ENCODE measurements around the gene SPRY1. TPM values are rescaled to one million over a fixed set of nuclear protein-coding genes. Genes with fewer than 3 reads are reported as not detected.

SPRY1 gene
- total and polyA plus RNA-seq, 5 experiments from 2014 or later, result 6.9 to 11.0 (median 9.0) TPM

DNA sequence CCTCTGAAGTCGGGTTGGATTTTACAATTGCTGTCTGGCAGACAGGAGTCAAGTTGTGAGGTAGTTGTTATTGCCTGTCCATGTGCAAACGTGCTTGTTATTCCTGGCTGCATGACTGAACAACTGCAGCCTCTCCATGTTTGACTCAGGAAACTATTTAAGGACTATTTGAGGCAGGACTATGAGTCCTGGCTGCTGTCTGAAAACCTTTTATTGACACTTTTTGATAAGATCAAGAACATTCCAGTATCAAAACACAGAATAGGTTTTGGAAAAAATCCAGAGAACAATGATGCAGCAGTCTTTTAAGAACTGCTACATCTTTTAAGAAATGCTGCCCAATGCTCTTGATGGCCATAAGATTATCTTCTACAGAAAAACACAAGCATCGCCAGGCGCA, 10.0 kb upstream of the SPRY1 start:
- Mint-ChIP-seq H3K36me3 (no peaks in the 10 kb centered on the region), H3K9me3 (no peaks in the 10 kb centered on the region), H3K27ac (no peak overlapping the region), H3K4me1 (no peaks in the 10 kb centered on the region), H3K4me3 (no peak overlapping the region), H3K27me3 (peaks cover 0 to 3% (median 0%) of the 10 kb centered on the region in 5 donors)
- DNase-seq, result no peak
- ATAC-seq, result no peak
- POLR2A ChIA-PET, result interaction anchor here (0.7 kb wide), 1 partner anchor 236 kb away, joined by 3 read pairs; no protein-coding TSS in a partner anchor

DNA sequence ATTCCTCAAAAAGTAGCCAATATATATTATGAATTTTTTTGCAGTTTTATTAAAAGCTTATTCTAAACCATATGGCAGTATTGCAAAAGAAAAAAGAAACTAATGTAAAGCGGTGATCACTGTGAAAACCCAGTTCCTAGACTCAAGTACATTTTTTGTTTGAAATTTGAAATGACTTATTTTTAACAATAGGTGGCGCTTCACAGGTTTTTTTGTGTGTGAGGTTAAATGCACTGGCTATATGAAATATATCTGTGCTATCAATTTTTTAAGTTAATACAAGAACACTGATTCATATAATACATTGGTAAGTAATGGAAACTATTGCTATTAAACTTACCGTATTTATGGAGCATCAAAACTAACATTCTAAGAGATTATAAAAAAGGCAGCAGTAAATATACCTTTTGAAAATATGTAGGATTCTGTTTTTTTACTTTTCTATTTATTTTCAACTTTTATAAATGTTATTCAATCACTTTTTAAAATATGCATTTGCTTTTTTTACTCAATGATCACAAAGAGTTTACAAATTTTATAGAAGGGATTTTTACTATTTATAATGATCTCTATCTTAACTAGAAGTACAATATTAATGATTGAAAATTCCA, 5.6 kb upstream of the SPRY1 start:
- Mint-ChIP-seq H3K4me3 (no peak overlapping the region), H3K27ac (no peak overlapping the region), H3K4me1 (no peaks in the 10 kb centered on the region), H3K27me3 (peaks cover 0 to 3% (median 0%) of the 10 kb centered on the region in 5 donors), H3K36me3 (no peaks in the 10 kb centered on the region), H3K9me3 (no peaks in the 10 kb centered on the region)
- POLR2A ChIA-PET, result no interaction called here
- peak in 1 of 2 donors; percentile 46 for ATAC-seq
- DNase-seq, result peak in 3 of 10 donors; percentile 33 to 37 (median 34)

DNA sequence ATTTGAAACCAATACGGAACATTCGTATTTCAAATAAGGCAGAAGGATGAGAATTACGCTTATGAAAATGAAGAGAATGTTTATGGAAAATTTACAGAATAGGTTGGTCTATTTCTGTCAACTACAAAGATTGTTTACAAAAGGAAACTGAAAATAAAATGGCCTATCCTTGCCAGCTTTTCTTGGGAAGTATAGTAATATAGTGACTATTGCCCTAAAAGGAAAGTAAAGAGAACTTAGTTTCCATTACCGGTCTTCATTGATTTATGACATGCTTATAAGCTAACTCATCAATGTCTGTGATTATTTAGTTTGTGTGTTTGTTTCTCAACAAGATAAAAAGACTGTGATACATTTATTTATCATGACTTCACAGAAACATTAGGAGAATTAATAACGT, 2.9 kb upstream of the SPRY1 start:
- H3K27me3 Mint-ChIP-seq, result peaks cover 0 to 3% (median 0%) of the 10 kb centered on the region in 5 donors
- H3K27ac Mint-ChIP-seq, result peak overlapping the region in 1 of 10 donors; percentile 26
- ATAC-seq (no peak), DNase-seq (no peak)
- H3K9me3 Mint-ChIP-seq, result no peaks in the 10 kb centered on the region
- POLR2A ChIA-PET, result no interaction called here
- H3K4me1 Mint-ChIP-seq, result peaks cover 7 to 10% (median 8%) of the 10 kb centered on the region in 4 donors
- H3K4me3 Mint-ChIP-seq, result no peak overlapping the region
- H3K36me3 Mint-ChIP-seq, result no peaks in the 10 kb centered on the region

DNA sequence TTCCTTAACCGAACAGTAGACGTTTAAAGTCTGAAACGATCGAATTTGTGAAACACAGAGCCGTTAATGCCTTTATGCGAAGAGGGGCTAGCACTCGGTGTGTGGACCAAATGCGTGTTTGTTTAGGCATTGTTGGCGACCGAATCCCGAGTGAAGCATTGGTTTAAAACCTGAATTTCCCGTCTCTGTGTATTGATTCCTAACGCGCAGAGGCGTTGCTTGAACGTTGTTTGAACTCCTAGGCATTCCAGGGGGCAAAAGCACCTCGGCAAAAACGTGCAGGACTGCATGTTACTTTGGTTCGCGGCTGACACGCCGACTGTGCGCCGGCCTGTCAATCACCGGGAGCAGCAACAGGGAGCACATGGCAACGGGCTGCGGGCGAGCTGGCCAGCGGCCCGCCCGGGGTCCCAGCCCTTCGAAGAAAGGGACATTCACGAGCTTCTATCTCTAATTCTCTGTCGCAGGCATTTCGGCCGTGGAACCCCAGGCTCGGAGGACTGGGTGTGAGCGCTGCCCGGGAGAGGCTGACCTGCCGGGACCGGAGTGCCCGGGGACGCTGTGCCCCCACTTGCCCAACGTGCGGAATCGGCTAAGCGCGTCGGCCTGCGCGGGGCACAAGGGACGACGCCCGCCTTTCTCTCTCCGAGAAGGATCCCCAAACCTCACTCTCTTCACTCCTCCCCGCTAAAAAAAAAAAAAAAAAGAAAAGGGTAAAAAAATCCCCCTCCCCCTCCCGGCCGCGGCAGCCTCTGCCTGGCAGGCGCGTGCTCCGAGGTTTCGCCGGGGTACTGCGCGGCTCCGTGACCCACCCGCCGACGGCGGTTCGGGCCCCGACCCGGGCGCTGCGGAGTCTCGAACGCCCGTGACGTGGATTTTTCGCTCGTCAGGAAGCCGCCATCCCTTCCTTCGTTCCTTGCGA, 810 bp downstream of the SPRY1 start:
- H3K27me3 Mint-ChIP-seq, result peaks cover 0 to 2% (median 0%) of the 10 kb centered on the region in 5 donors
- ATAC-seq, result peak; percentile 24 to 32
- H3K4me3 Mint-ChIP-seq, result peak overlapping the region; percentile 80 to 96 (median 92)

DNA sequence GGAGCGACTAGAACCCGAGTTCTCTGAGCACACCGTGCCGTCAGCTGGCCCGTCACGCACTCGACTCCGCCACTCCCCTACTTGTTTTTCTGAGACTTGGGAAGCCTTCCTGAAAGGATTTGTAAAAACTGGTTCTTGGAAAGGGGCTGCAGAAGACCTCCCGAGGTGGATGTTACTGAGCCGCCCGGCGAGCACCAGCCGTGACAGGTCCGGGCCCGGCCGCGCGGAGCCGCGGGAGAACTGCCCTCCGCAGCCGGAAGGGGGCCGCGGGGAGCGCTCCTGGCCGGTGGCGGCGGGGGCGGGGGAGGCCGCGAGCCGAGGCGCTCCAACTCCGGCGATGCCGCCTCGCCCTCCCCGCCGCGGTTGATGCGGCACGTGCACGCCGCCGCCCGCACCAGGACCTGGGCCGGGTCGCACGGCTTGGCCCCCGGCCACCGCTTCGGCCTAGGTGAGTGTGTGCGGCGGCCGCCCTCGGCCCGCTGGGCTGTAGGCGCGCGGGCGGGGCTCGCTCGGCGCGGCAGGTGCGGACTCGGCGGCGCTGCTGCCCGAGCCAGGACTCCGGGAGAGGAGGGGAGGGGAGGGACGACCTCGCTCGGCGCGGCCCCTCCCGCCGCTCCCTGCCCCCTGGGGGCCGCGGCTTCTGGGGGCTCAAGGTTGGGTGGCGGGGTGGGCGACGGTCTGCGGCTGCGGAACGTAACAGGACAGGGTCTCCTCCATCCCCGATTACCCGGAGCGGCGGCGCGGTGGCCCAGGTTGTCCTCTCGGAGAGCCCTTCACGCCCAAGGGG, 1.7 kb downstream of the SPRY1 start:
- H3K4me1 Mint-ChIP-seq, result peaks cover 11 to 28% (median 24%) of the 10 kb centered on the region in 4 donors
- POLR2A ChIA-PET, result interaction anchor here (0.6 to 1.0 kb wide), 5 partner anchors 16 to 218 kb away, joined by 3 to 4 read pairs (median 3); no protein-coding TSS in a partner anchor
- DNase-seq, result peak; percentile 31 to 70 (median 62)
- peaks cover 0 to 13% (median 10%) of the 10 kb centered on the region in 3 donors for H3K36me3 Mint-ChIP-seq
- peaks cover 0 to 2% (median 0%) of the 10 kb centered on the region in 5 donors for H3K27me3 Mint-ChIP-seq
- no peaks in the 10 kb centered on the region for H3K9me3 Mint-ChIP-seq
- ATAC-seq, result peak; percentile 59 to 67
- peak overlapping the region; percentile 66 to 93 (median 86) for H3K27ac Mint-ChIP-seq
- peak overlapping the region; percentile 80 to 96 (median 94) for H3K4me3 Mint-ChIP-seq

More for the DNA sequence above, 810 bp downstream of the SPRY1 start:
- peak; percentile 26 to 70 (median 44) for DNase-seq
- Mint-ChIP-seq H3K27ac (peak overlapping the region; percentile 72 to 95 (median 88)), H3K36me3 (peaks cover 0 to 7% (median 5%) of the 10 kb centered on the region in 3 donors), H3K4me1 (peaks cover 11 to 28% (median 24%) of the 10 kb centered on the region in 4 donors), H3K9me3 (no peaks in the 10 kb centered on the region)
- POLR2A ChIA-PET, result interaction anchor here (0.6 to 1.0 kb wide), 5 partner anchors 17 to 203 kb away, joined by 3 to 4 read pairs (median 3); no protein-coding TSS in a partner anchor

DNA sequence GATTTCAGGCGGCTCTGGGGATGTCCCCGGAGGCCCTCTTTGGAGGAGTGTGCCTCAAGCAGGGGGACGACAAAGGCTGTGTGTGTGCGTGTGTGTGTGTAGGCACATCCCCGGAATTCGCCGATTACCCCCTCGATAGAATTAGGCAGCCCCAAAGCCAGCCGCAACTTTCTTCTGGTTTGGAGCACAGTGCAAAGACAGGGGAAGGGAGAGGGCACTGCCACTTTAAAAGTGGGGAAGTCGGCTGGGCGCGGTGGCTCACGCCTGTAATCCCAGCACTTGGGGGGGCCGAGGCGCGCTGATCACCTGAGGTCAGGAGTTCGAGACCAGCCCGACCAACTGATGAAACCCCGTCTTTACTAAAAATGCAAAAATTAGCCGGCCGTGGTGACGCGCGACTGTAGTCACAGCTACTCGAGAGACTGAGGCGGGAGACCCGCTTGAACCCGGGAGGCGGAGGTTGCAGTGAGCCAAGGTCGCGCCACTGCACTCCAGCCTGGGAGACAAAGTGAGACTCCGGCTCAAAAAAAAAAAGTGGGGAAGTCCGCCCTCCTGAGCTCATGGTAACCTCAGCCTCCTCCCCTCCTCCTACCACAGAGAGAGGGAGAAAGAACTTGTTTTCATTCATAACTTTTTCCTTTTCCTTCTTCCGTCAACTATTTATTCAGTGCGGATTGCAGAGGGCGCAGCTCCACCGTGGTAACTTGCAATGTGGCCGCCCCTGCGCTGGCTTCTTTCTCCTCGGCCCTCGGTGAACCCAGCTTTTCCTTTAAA, 2.4 kb downstream of the SPRY1 start:
- Mint-ChIP-seq H3K27ac (peak overlapping the region; percentile 53 to 91 (median 85)), H3K36me3 (peaks cover 0 to 13% (median 12%) of the 10 kb centered on the region in 3 donors), H3K4me3 (peak overlapping the region; percentile 80 to 95 (median 92)), H3K9me3 (no peaks in the 10 kb centered on the region), H3K4me1 (peaks cover 11 to 28% (median 24%) of the 10 kb centered on the region in 4 donors), H3K27me3 (peaks cover 0 to 2% (median 0%) of the 10 kb centered on the region in 5 donors)
- peak; percentile 35 to 64 for ATAC-seq
- POLR2A ChIA-PET, result interaction anchor here (0.6 kb wide), 1 partner anchor 217 kb away, joined by 3 read pairs; no protein-coding TSS in a partner anchor
- DNase-seq, result peak; percentile 24 to 70 (median 46)

DNA sequence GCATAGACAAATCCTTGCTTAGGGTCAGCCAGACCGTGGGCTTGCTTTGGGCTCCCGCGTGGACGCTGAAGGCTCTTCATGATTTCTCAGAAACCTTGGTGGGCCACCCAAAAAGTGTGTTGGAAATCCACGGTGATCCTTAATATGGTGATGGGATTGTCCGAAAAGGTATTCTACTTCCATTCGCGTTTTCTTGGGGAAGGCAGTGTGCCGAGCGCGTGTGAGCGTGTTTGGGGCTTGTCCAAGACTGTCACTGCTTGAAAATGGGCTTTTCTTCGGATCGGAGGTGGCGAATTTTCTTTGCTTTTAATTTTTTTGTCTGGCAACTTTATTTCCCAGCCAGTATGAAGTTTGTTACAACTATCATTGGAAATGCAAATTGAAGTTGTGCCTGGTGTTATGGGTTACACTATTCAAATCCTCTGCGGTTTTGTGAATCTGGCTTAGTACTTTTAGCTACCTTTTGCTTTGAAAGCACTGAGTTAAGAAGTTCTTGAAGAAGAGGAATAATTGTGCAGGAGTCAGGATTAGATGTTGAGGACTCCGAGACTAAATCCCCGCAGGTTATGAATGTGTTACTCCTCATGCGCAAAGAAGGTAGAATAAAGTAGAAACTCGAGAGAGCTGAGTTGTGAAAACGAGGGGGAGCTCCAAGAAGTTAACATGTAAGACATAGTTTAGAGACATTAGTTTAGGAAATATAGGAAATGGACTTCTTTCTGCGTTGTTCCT, 3.2 kb downstream of the SPRY1 start:
- DNase-seq (peak in 2 of 10 donors; percentile 8 to 18), ATAC-seq (no peak)
- Mint-ChIP-seq H3K27ac (peak overlapping the region; percentile 53 to 91 (median 85)), H3K4me3 (peak overlapping the region; percentile 80 to 95 (median 92)), H3K36me3 (peaks cover 0 to 13% (median 12%) of the 10 kb centered on the region in 3 donors), H3K9me3 (no peaks in the 10 kb centered on the region), H3K4me1 (peaks cover 11 to 28% (median 24%) of the 10 kb centered on the region in 4 donors), H3K27me3 (peaks cover 0 to 2% (median 0%) of the 10 kb centered on the region in 5 donors)
- POLR2A ChIA-PET, result no interaction called here

DNA sequence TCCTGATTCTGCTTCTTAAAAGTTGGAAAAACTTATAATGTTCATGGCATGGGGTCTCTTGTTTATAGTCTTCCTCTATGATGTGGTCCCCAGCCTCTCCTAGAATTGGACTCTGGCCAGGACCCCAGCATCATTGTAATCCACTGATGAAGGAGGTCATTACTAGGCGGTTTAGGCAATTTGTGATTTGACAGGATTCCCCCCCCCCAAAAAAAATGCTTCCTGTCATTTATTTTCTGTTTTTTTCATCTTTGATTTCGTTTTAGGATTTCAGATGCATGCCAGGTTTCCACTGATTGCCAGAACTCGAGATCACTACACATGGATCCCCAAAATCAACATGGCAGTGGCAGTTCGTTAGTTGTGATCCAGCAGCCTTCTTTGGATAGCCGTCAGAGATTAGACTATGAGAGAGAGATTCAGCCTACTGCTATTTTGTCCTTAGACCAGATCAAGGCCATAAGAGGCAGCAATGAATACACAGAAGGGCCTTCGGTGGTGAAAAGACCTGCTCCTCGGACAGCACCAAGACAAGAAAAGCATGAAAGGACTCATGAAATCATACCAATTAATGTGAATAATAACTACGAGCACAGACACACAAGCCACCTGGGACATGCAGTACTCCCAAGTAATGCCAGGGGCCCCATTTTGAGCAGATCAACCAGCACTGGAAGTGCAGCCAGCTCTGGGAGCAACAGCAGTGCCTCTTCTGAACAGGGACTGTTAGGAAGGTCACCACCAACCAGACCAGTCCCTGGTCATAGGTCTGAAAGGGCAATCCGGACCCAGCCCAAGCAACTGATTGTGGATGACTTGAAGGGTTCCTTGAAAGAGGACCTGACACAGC, 4.9 kb downstream of the SPRY1 start:
- POLR2A ChIA-PET, result no interaction called here
- DNase-seq (no peak), ATAC-seq (no peak)
- no peak overlapping the region for H3K4me3 Mint-ChIP-seq
- H3K36me3 Mint-ChIP-seq, result peaks cover 0 to 13% (median 12%) of the 10 kb centered on the region in 3 donors
- H3K4me1 Mint-ChIP-seq, result peaks cover 9 to 24% (median 20%) of the 10 kb centered on the region in 4 donors
- peaks cover 0 to 2% (median 0%) of the 10 kb centered on the region in 5 donors for H3K27me3 Mint-ChIP-seq
- no peak overlapping the region for H3K27ac Mint-ChIP-seq
- H3K9me3 Mint-ChIP-seq, result no peaks in the 10 kb centered on the region

DNA sequence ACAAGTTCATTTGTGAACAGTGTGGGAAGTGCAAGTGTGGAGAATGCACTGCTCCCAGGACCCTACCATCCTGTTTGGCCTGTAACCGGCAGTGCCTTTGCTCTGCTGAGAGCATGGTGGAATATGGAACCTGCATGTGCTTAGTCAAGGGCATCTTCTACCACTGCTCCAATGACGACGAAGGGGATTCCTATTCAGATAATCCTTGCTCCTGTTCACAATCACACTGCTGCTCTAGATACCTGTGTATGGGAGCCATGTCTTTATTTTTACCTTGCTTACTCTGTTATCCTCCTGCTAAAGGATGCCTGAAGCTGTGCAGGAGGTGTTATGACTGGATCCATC, 5.5 kb downstream of the SPRY1 start:
- POLR2A ChIA-PET, result no interaction called here
- H3K36me3 Mint-ChIP-seq, result peaks cover 0 to 13% (median 12%) of the 10 kb centered on the region in 3 donors
- H3K9me3 Mint-ChIP-seq, result no peaks in the 10 kb centered on the region
- H3K4me1 Mint-ChIP-seq, result peaks cover 6 to 20% (median 17%) of the 10 kb centered on the region in 4 donors
- H3K4me3 Mint-ChIP-seq, result no peak overlapping the region
- DNase-seq (no peak), ATAC-seq (no peak)
- no peak overlapping the region for H3K27ac Mint-ChIP-seq
- H3K27me3 Mint-ChIP-seq, result peaks cover 0 to 2% (median 0%) of the 10 kb centered on the region in 5 donors

DNA sequence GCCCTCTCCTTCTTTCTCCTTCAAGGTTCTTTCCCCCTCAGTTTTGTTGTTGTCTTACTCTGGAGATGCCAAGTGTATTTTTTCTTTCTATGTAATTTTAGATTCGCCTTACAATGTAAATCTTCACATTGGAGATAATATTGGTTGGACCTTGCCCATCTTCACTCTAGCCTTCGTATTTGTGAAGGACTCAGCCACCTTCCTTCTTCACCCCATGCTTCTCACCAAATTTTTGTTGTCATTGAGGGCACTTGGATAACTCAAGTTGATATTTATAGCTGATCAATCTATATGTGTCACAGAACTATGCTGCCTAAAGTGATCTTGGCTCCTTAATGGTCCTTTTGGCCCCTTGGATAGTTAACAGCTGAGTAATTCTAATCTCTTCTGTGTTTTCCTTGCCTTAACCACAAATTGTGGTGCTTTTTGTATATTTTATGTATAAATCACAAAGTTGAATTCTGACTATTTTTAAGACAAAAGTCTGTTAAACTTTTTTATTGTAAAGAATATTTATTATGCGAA, 6.5 kb downstream of the SPRY1 start:
- no peaks in the 10 kb centered on the region for H3K9me3 Mint-ChIP-seq
- no peak overlapping the region for H3K27ac Mint-ChIP-seq
- H3K4me3 Mint-ChIP-seq, result no peak overlapping the region

More for the DNA sequence above, 6.5 kb downstream of the SPRY1 start:
- peaks cover 0 to 13% (median 12%) of the 10 kb centered on the region in 3 donors for H3K36me3 Mint-ChIP-seq
- ATAC-seq (no peak), DNase-seq (no peak)
- POLR2A ChIA-PET, result interaction anchor here (0.6 kb wide), 1 partner anchor 11 kb away, joined by 5 read pairs; no protein-coding TSS in a partner anchor
- H3K27me3 Mint-ChIP-seq, result peaks cover 0 to 2% (median 0%) of the 10 kb centered on the region in 5 donors
- peaks cover 4 to 20% (median 15%) of the 10 kb centered on the region in 4 donors for H3K4me1 Mint-ChIP-seq

Measured in naive thymus-derived CD8-positive, alpha-beta T cell (primary cell).